Astrocyte of the cerebellum (primary cell): ENCODE data around the gene SLC44A1.

Experiments used
- DNase-seq: peaks from one replicate; pipeline ENCODE4 v3.0.0-alpha.2; 2011; ENCODE audit warnings: low read depth
- H3K4me3 ChIP-seq: 2 replicates; pipeline ENCODE4 v1.5.1; 2011; ENCODE audit warnings: mild to moderate bottlenecking, low read depth, low read length, moderate library complexity
- CTCF ChIP-seq: IDR thresholded peaks from 2 replicates; pipeline ENCODE4 v1.5.1; 2012; ENCODE audit warnings: low read length, low read depth, moderate library complexity, mild to moderate bottlenecking; ENCODE audit errors: missing control alignments
- in situ Hi-C: cut with HindIII; loops from 2 replicates; pipeline ENCODE4 v1.10.0; 2017; ENCODE audit warnings: low sequenced_read_pairs

SLC44A1 gene

GRCh38 chr9:105291938-105292337 lies 47.5 kb downstream of the SLC44A1 start:
- no peak for DNase-seq
- TF ChIP-seq CTCF: no peak
- in situ Hi-C loops: no loop called here
- H3K4me3 ChIP-seq: no peak overlapping the region

GRCh38 chr9:105293408-105293807 lies 49.0 kb downstream of the SLC44A1 start:
- H3K4me3 ChIP-seq: no peak overlapping the region
- no peak for TF ChIP-seq CTCF
- no peak for DNase-seq
- in situ Hi-C loops: no loop called here

GRCh38 chr9:105295201-105295550 lies 50.7 kb downstream of the SLC44A1 start:
- DNase-seq: no peak
- no peak overlapping the region for H3K4me3 ChIP-seq
- no peak for TF ChIP-seq CTCF
- in situ Hi-C loops: no loop called here

- TF ChIP-seq CTCF: no peak
- DNase-seq: no peak
- no peak overlapping the region for H3K4me3 ChIP-seq
- in situ Hi-C loops: no loop called here
Measured at GRCh38 chr9:105295986-105296385, 51.5 kb downstream of the SLC44A1 start.

GRCh38 chr9:105296445-105296844 lies 52.0 kb downstream of the SLC44A1 start:
- in situ Hi-C loops: no loop called here
- TF ChIP-seq CTCF: no peak
- no peak overlapping the region for H3K4me3 ChIP-seq
- no peak for DNase-seq

- no peak for TF ChIP-seq CTCF
- in situ Hi-C loops: no loop called here
- peak; percentile 67 for DNase-seq
- H3K4me3 ChIP-seq: no peak overlapping the region
Measured at GRCh38 chr9:105296877-105297287, 52.4 kb downstream of the SLC44A1 start.

GRCh38 chr9:105297442-105298075 lies 53.1 kb downstream of the SLC44A1 start:
- no peak overlapping the region for H3K4me3 ChIP-seq
- no peak for TF ChIP-seq CTCF
- DNase-seq: no peak
- in situ Hi-C loops: no loop called here
